ENCODE measurements around the gene RUSC1. TPM values are rescaled to one million over a fixed set of nuclear protein-coding genes. Genes with fewer than 3 reads are reported as not detected.
"Not testable (repeated sequence)": the region's sequence is repeated elsewhere in the genome, so short reads cannot be mapped to it uniquely, and the experiment has no call there.

Gene RUSC1
- polyA plus RNA-seq, 12 donors = 20.5 to 44.8 (median 26.4) TPM; not detected in 1

GRCh38 chr1:155321639-155322503 is 1.2 kb downstream of the RUSC1 start:
- peak; percentile 38 for DNase-seq

GRCh38 chr1:155322571-155322952 is 1.9 kb downstream of the RUSC1 start:
- DNase-seq = peak; percentile 45

- DNase-seq = peak; percentile 93
These were observed 2.4 kb downstream of the RUSC1 start for GRCh38 chr1:155322953-155323728.

- DNase-seq = peak; percentile 95
These were observed 3.0 kb downstream of the RUSC1 start for GRCh38 chr1:155323729-155324036.

GRCh38 chr1:155324037-155324716 is 3.5 kb downstream of the RUSC1 start:
- peak; percentile 95 for DNase-seq

- no peak for DNase-seq
These were observed 4.3 kb downstream of the RUSC1 start for GRCh38 chr1:155324717-155325602.

- no peak for DNase-seq
These were observed 4.9 kb downstream of the RUSC1 start for GRCh38 chr1:155325603-155325893.

GRCh38 chr1:155326020-155326526 is 5.4 kb downstream of the RUSC1 start:
- no peak for DNase-seq

GRCh38 chr1:155326631-155327037 is 5.9 kb downstream of the RUSC1 start:
- DNase-seq = no peak

GRCh38 chr1:155327981-155328380 is 7.3 kb downstream of the RUSC1 start:
- no peak for DNase-seq

- not testable (repeated sequence) for DNase-seq
These were observed 8.2 kb downstream of the RUSC1 start for GRCh38 chr1:155328856-155329255.

- no peak for DNase-seq
These were observed 9.4 kb downstream of the RUSC1 start for GRCh38 chr1:155329980-155330598.

GRCh38 chr1:155334962-155335361 is 14.3 kb downstream of the RUSC1 start:
- no peak for DNase-seq

GRCh38 chr1:155339515-155340097 is 18.9 kb downstream of the RUSC1 start:
- no peak for DNase-seq

- no peak for DNase-seq
These were observed 22.1 kb downstream of the RUSC1 start for GRCh38 chr1:155342842-155343241.

- DNase-seq = peak; percentile 29
These were observed 31.9 kb downstream of the RUSC1 start for GRCh38 chr1:155352631-155353030.

GRCh38 chr1:155360051-155360450 is 39.4 kb downstream of the RUSC1 start:
- DNase-seq = no peak

- no peak for DNase-seq
These were observed 58.5 kb downstream of the RUSC1 start for GRCh38 chr1:155379180-155379579.

- peak; percentile 74 for DNase-seq
These were observed 59.0 kb downstream of the RUSC1 start for GRCh38 chr1:155379631-155380090.
